A172 (cell line): ENCODE data around the gene ITPR1. TPM values are rescaled to one million over a fixed set of nuclear protein-coding genes. Genes with fewer than 3 reads are reported as not detected.

ENCODE experiments used
- DNase-seq: peaks from one replicate; pipeline ENCODE4 v3.0.0-alpha.2; 2015; ENCODE audit warnings: low spot score
- total RNA-seq: library from RNA; depleted of rRNA; stranded (reverse); fragments of >200 nt; shearing (Covaris generic); gene quantifications from 2 replicates; pipeline ENCODE4 v1.2.3, GENCODE V29; 2014; rRNA removed

The ITPR1 gene
- total RNA-seq, 1 experiment from 2014 or later: 7.6 TPM

- DNase-seq: no peak
Observed at GRCh38 chr3:4888913-4889846, 396.0 kb downstream of the ITPR1 start.

DNA sequence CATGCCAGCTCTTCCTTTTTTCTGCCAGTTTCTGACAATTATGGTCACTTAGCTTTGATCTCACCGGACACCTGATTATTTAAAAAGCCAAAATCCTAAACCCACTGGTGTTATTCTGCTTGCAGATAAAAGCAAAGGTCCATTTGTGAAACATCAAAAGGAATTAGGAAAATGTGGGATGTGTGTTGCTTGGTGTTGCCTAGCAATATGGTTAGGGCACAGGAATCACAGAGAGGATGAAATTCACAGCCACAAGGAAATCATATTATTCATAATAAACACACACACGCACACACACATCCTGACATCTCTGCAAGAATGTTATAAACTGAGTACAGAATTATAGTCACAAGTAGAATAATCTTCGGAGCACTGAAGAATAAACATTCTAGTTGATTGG is 396.7 kb downstream of the ITPR1 start:
- DNase-seq: no peak

DNA sequence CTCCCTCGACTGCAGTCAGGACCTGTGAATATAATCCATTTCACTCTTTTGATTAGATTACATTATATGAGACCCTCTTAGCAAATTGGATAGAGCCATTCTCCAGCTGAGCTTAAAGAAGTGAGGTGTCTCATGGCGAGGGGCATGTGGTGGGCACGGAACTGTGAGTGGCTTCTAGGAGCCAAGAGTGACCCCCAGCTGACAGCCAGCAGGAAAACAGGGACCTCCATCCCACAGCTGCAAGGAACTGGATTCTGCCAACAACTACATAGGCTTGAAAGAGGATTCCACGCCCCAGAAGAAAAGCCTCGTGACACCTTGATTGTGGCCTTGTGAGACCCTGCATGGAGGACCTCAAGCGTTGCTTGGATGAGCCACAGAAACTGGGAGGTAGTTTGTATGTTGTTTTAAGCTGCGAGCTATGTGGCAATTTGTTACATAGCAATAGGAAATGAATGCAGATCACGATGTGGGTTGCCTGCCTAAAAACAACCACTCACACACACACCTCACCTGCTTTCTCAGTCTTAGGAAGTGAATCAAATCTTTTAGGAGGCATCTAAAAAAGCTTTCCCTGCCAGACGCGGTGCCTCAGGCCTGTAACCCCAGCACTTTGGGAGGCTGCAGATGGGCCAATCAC is 401.9 kb downstream of the ITPR1 start:
- no peak for DNase-seq

DNA sequence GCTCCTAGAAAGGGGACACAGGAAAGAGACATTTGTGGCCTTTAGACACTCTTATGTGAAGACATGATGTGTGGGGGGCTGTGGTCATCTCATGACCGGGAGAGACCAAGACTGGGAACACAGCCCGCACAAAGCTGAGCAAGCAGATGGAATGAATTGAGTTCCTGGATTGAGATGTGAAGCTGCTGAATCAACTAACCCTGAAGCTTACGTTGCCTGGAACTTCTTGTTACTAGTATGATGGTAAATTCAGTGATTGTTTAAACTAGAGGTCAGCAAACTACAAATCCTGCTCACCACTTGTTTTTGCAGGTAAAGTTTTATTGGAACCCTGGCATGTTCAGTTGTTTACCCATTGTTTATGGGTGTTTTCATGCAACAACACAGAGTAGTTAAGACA is 402.7 kb downstream of the ITPR1 start:
- DNase-seq: no peak

Other genes starting within 250 kb of the ITPR1 start
- gene SETMAR, start 190.0 kb upstream of the ITPR1 start, total RNA-seq: 24.2 and 25.4 TPM in 2 replicates
- 77.4 and 87.0 TPM in 2 replicates for gene SUMF1, start 26.1 kb upstream of the ITPR1 start, total RNA-seq